HG02763 (cell line): ENCODE data around the gene FGD1.

ENCODE experiments used
- ATAC-seq: cut with Tn5 transposase; IDR thresholded peaks from one replicate; pipeline ENCODE4 v1.9.1; 2021; ENCODE audit warnings: mild to moderate bottlenecking, moderate library complexity; ENCODE audit not compliant: unreplicated experiment

FGD1 gene

DNA sequence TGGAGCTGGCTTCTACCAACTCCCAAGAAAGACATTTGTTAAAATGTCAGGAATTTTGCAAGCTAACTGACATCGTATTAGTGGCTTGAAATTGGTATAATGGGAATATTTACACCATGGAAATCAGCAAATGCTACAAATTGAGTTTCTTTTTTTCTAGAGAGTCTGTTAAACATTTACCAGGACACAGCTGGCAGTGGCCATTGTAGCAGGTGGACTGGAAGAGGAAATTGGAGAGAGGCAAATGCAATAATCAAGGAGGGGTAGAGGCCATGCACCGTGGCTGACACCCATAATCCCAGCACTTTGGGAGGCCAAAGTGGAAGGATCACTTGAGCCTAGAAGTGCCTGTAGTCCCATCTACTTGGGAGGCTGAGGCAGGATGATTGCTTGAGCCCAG, 88.8 kb downstream of the FGD1 start:
- no peak for ATAC-seq

DNA sequence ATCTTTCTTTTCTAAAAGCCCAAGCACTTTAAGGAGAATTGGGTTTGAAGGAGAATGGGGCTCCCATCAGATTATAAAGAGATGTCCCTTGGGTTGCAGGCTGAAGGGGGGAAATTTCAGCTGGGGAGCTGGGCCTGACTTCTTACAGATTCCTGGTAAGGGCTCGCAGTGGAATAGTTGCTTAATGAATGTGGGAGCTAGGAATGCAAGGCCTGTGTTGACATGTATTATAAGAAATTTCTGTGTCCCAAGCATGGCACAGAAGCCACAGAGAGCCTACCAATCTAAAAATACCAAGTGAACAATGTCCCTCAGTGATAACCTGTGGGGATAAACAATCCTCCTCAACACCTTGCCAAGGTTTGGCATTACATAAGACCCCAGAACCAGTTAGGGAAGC, 98.9 kb downstream of the FGD1 start:
- ATAC-seq = no peak
